Panc1 (cell line): ENCODE measurements around the gene KCNMB2.

Source experiments
- CTCF ChIP-seq: fragments of 450-650 bp; IDR thresholded peaks from 2 replicates; pipeline ENCODE4 v1.5.1; 2017; ENCODE audit warnings: mild to moderate bottlenecking
- POLR2AphosphoS5 ChIP-seq: IDR thresholded peaks from 2 replicates; pipeline ENCODE4 v1.6.1; 2012; ENCODE audit warnings: mild to moderate bottlenecking, low read depth, low read length, moderate library complexity
- REST ChIP-seq, 2 experiments: IDR thresholded peaks; 2 replicates each; pipeline ENCODE4 v1.6.1; 2011 to 2012; ENCODE audit warnings: low read depth in 2 of 2, control low read depth in 1 of 2, low read length in 1 of 2, mild to moderate bottlenecking in 1 of 2, moderate library complexity in 1 of 2; ENCODE audit not compliant: insufficient read depth in 1 of 2
- TCF7L2 ChIP-seq: IDR thresholded peaks from 2 replicates; pipeline ENCODE4 v1.6.1; 2011; ENCODE audit warnings: mild to moderate bottlenecking, low read depth, low read length, inconsistent platforms

- TF ChIP-seq CTCF: no peak
- no peak for TF ChIP-seq POLR2AphosphoS5
- TF ChIP-seq TCF7L2: no peak
- no peak for TF ChIP-seq REST (IDR thresholded peaks at IDR 0.05; ENCODE audit: insufficient read depth in 1 of 2, low read depth in 2 of 2, low read length in 1 of 2)
These were observed 301.3 kb downstream of the KCNMB2 start for GRCh38 chr3:178837512-178837911.
